H9 (cell line): Measurements from ENCODE around the gene SOD1. TPM values are rescaled to one million over a fixed set of nuclear protein-coding genes. Genes with fewer than 3 reads are reported as not detected.
A peak's percentile ranks its signal among the peaks of the same experiment; 100 is the strongest.

Experiments
- DNase-seq: peaks from one replicate; pipeline ENCODE4 v3.0.0-alpha.2; 2017
- H2AFZ ChIP-seq: one replicate; pipeline ENCODE4 v1.6.1; 2013; ENCODE audit warnings: mild to moderate bottlenecking, low read length, control low read depth, moderate library complexity
- H2AK5ac ChIP-seq: 2 replicates; pipeline ENCODE4 v1.6.1; 2013; ENCODE audit warnings: low read length, control low read depth, mixed read lengths; ENCODE audit not compliant: insufficient read length
- H2BK120ac ChIP-seq: one replicate; pipeline ENCODE4 v1.6.1; 2013; ENCODE audit warnings: low read depth, mild to moderate bottlenecking, low read length, control low read depth, inconsistent platforms; ENCODE audit not compliant: poor library complexity, severe bottlenecking
- H2BK12ac ChIP-seq: 2 replicates; pipeline ENCODE4 v1.6.1; 2013; ENCODE audit warnings: low read length, control low read depth, mixed read lengths, low read depth; ENCODE audit not compliant: insufficient read length
- H2BK15ac ChIP-seq: 2 replicates; pipeline ENCODE4 v1.6.1; 2013; ENCODE audit warnings: low read depth, low read length, control low read depth
- H2BK20ac ChIP-seq: one replicate; pipeline ENCODE4 v1.6.1; 2013; ENCODE audit warnings: low read depth, mild to moderate bottlenecking, low read length, control low read depth, inconsistent platforms; ENCODE audit not compliant: poor library complexity, severe bottlenecking
- H2BK5ac ChIP-seq: 2 replicates; pipeline ENCODE4 v1.6.1; 2013; ENCODE audit warnings: low read length, control low read depth, mixed read lengths; ENCODE audit not compliant: insufficient read length
- H3K14ac ChIP-seq: 2 replicates; pipeline ENCODE4 v1.6.1; 2013; ENCODE audit warnings: low read length, control low read depth; ENCODE audit not compliant: insufficient read depth
- H3K18ac ChIP-seq: 2 replicates; pipeline ENCODE4 v1.6.1; 2013; ENCODE audit warnings: low read depth, mild to moderate bottlenecking, mixed read lengths, low read length, control low read depth; ENCODE audit not compliant: insufficient read length
- H3K23ac ChIP-seq: 2 replicates; pipeline ENCODE4 v1.6.1; 2013; ENCODE audit warnings: low read length, control low read depth, mixed read lengths, low read depth; ENCODE audit not compliant: insufficient read length
- H3K23me2 ChIP-seq: 2 replicates; pipeline ENCODE4 v1.6.1; 2013; ENCODE audit warnings: low read depth, mild to moderate bottlenecking, mixed read lengths, low read length, control low read depth; ENCODE audit not compliant: insufficient read length, poor library complexity, severe bottlenecking
- H3K27ac ChIP-seq: 2 replicates; pipeline ENCODE4 v1.5.1; 2013; ENCODE audit warnings: low read length, control low read depth, mixed read lengths, low read depth; ENCODE audit not compliant: insufficient read length
- H3K27me3 ChIP-seq: 2 replicates; pipeline ENCODE4 v1.6.1; 2013; ENCODE audit warnings: low read length, control low read depth, inconsistent platforms; ENCODE audit not compliant: insufficient read depth
- H3K4ac ChIP-seq: 2 replicates; pipeline ENCODE4 v1.6.1; 2013; ENCODE audit warnings: low read depth, mild to moderate bottlenecking, control low read depth, inconsistent platforms, low read length, moderate library complexity
- H3K4me1 ChIP-seq: 2 replicates; pipeline ENCODE4 v1.6.1; 2013; ENCODE audit warnings: low read length, control low read depth, inconsistent platforms; ENCODE audit not compliant: insufficient read depth
- H3K4me2 ChIP-seq: 2 replicates; pipeline ENCODE4 v1.6.1; 2013; ENCODE audit warnings: low read length, control low read depth, mixed read lengths; ENCODE audit not compliant: insufficient read length, insufficient read depth
- H3K56ac ChIP-seq: 2 replicates; pipeline ENCODE4 v1.6.1; 2013; ENCODE audit warnings: low read depth, mild to moderate bottlenecking, mixed read lengths, low read length, control low read depth; ENCODE audit not compliant: insufficient read length
- H3K79me1 ChIP-seq: 2 replicates; pipeline ENCODE4 v1.6.1; 2013; ENCODE audit warnings: low read depth, mild to moderate bottlenecking, moderate library complexity, low read length, control low read depth, inconsistent platforms; ENCODE audit not compliant: insufficient read depth, poor library complexity, severe bottlenecking
- H3K79me2 ChIP-seq: 2 replicates; pipeline ENCODE4 v1.6.1; 2013; ENCODE audit warnings: low read length, control low read depth, inconsistent platforms; ENCODE audit not compliant: insufficient read depth
- H3K9ac ChIP-seq: 2 replicates; pipeline ENCODE4 v1.6.1; 2013; ENCODE audit warnings: low read length, control low read depth, mixed read lengths; ENCODE audit not compliant: insufficient read length; ENCODE audit errors: extremely low read depth
- H3K9me3 ChIP-seq: one replicate; pipeline ENCODE4 v1.6.1; 2013; ENCODE audit warnings: low read depth, low read length, inconsistent platforms; ENCODE audit not compliant: control insufficient read depth
- H3T11ph ChIP-seq: one replicate; pipeline ENCODE4 v1.6.1; 2013; ENCODE audit warnings: mild to moderate bottlenecking, low read length, control low read depth, inconsistent platforms
- H4K20me1 ChIP-seq: one replicate; pipeline ENCODE4 v1.6.1; 2013; ENCODE audit not compliant: control insufficient read depth, insufficient read length, insufficient read depth
- H4K5ac ChIP-seq: 2 replicates; pipeline ENCODE4 v1.6.1; 2013; ENCODE audit warnings: low read depth, mild to moderate bottlenecking, mixed read lengths, low read length, control low read depth; ENCODE audit not compliant: insufficient read length
- H4K8ac ChIP-seq: replicated peaks from 2 replicates; pipeline ENCODE4 v1.6.1; 2013; ENCODE audit warnings: low read length, control low read depth, mixed read lengths, low read depth; ENCODE audit not compliant: insufficient read length
- H4K91ac ChIP-seq: 2 replicates; pipeline ENCODE4 v1.6.1; 2013; ENCODE audit warnings: low read depth, mild to moderate bottlenecking, moderate library complexity, mixed read lengths, low read length, control low read depth; ENCODE audit not compliant: insufficient read length
- H3K27ac Mint-ChIP-seq, 3 experiments: 2 replicates in 2 of 3; 3 replicates in 1 of 3; pipeline ENCODE4 v1.8.0; 2020 to 2021; ENCODE audit warnings: mixed read lengths in 3 of 3, mild to moderate bottlenecking in 1 of 3, moderate library complexity in 1 of 3
- H3K27me3 Mint-ChIP-seq: 2 replicates; pipeline ENCODE4 v1.8.0; 2021; ENCODE audit warnings: low read depth, mild to moderate bottlenecking, moderate library complexity, mixed read lengths
- H3K36me3 Mint-ChIP-seq, 3 experiments: 2 replicates in 2 of 3; 3 replicates in 1 of 3; pipeline ENCODE4 v1.8.0; 2020 to 2021; ENCODE audit warnings: low read depth in 3 of 3, mixed read lengths in 3 of 3; ENCODE audit not compliant: insufficient read depth in 1 of 3
- H3K4me1 Mint-ChIP-seq, 2 experiments: 2 replicates each; pipeline ENCODE4 v1.8.0; 2020; ENCODE audit warnings: mixed read lengths in 2 of 2
- H3K4me3 Mint-ChIP-seq, 2 experiments: 2 replicates in 1 of 2; 3 replicates in 1 of 2; pipeline ENCODE4 v1.8.0; 2020 to 2021; ENCODE audit warnings: mild to moderate bottlenecking in 2 of 2, mixed read lengths in 2 of 2, moderate library complexity in 1 of 2
- H3K9me3 Mint-ChIP-seq, 2 experiments: 2 replicates in 1 of 2; 3 replicates in 1 of 2; pipeline ENCODE4 v1.8.0; 2020; ENCODE audit warnings: mild to moderate bottlenecking in 2 of 2, mixed read lengths in 2 of 2, moderate library complexity in 1 of 2
- CTCF ChIP-seq: fragments of 200-600 bp; sonication (generic); conservative IDR thresholded peaks from 3 replicates; pipeline ENCODE4 v1.8.0; 2021; ENCODE audit warnings: antibody characterized with exemption, mild to moderate bottlenecking
- WGBS: extraction: QIAGEN DNeasy Blood & Tissue Kit; methylation state at CpG from one replicate; pipeline ENCODE4 v1.1.7; 2013; ENCODE audit warnings: missing lambda C conversion rate, low lambda C conversion rate, mixed read lengths; ENCODE audit not compliant: insufficient read length; ENCODE audit errors: extremely low coverage; 5-methylcytosine and 5-hydroxymethylcytosine counted together
- total RNA-seq: library from RNA; stranded (reverse); gene quantifications from 2 replicates; pipeline ENCODE4 v1.2.1, GENCODE V29; 2021

Gene SOD1
- total RNA-seq, 1 experiment from 2014 or later: 201 TPM

- no peaks in the 10 kb centered on the region for H3K4me1 ChIP-seq
- H3K9me3 Mint-ChIP-seq: no peaks in the 10 kb centered on the region; a peak in 1 of 5 replicates
- no peak overlapping the region for H3K18ac ChIP-seq
- no peak overlapping the region for H3K27ac ChIP-seq
- no peak overlapping the region for H2BK120ac ChIP-seq
- peaks cover 2% of the 10 kb centered on the region for H3K79me1 ChIP-seq
- no peak overlapping the region for H3K9ac ChIP-seq
- no peaks in the 10 kb centered on the region for H3K23me2 ChIP-seq
- DNase-seq: no peak
- H3K4me3 Mint-ChIP-seq: no peak overlapping the region
- no peak overlapping the region for H4K5ac ChIP-seq
- H2BK20ac ChIP-seq: no peak overlapping the region
- H3K36me3 Mint-ChIP-seq: no peaks in the 10 kb centered on the region
- H2BK15ac ChIP-seq: no peak overlapping the region
- no peak overlapping the region for H3K23ac ChIP-seq
- no peak overlapping the region for H4K91ac ChIP-seq
- H3K56ac ChIP-seq: no peak overlapping the region
- no peak for TF ChIP-seq CTCF
- H2AK5ac ChIP-seq: no peak overlapping the region
- H3T11ph ChIP-seq: no peak overlapping the region
- H2BK5ac ChIP-seq: no peak overlapping the region
- H3K14ac ChIP-seq: no peak overlapping the region
- H2BK12ac ChIP-seq: no peak overlapping the region
- H2AFZ ChIP-seq: no peak overlapping the region
- no peaks in the 10 kb centered on the region for H3K27me3 ChIP-seq
- no peak overlapping the region for H3K4me2 ChIP-seq
- H3K79me2 ChIP-seq: peaks cover 47% of the 10 kb centered on the region; the same call in 1 of the 2 replicates
- H3K4me1 Mint-ChIP-seq: peaks cover 74 to 79% of the 10 kb centered on the region in 2 experiments
- H3K4ac ChIP-seq: no peak overlapping the region
- H4K8ac ChIP-seq: no peak overlapping the region
- no peaks in the 10 kb centered on the region for H3K9me3 ChIP-seq
- H3K27me3 Mint-ChIP-seq: no peaks in the 10 kb centered on the region; the same call in 1 of the 2 replicates
- H4K20me1 ChIP-seq: no peaks in the 10 kb centered on the region
- WGBS: no CpG with 5 or more reads among the region's 1 CpG
- H3K27ac Mint-ChIP-seq: peak overlapping the region in 1 of 3 experiments; percentile 23; a peak in 1 of 7 replicates
These were observed 52.3 kb downstream of the SOD1 start for GRCh38 chr21:31711745-31712285.
